HG02588 (cell line): ENCODE data around the gene SIX3.
A peak's percentile ranks its signal among the peaks of the same experiment; 100 is the strongest.

Source experiments
- ATAC-seq: cut with Tn5 transposase; IDR thresholded peaks from one replicate; pipeline ENCODE4 v1.9.1; 2021; ENCODE audit warnings: mild to moderate bottlenecking, moderate library complexity; ENCODE audit not compliant: unreplicated experiment

Gene SIX3

GRCh38 chr2:44954889-44955592 lies 13.5 kb downstream of the SIX3 start:
- no peak for ATAC-seq

GRCh38 chr2:44955593-44956392 lies 14.3 kb downstream of the SIX3 start:
- ATAC-seq, result peak; percentile 49

- no peak for ATAC-seq
Observed at GRCh38 chr2:44956843-44957242, 15.3 kb downstream of the SIX3 start.

GRCh38 chr2:44957656-44958327 lies 16.3 kb downstream of the SIX3 start:
- no peak for ATAC-seq

- ATAC-seq, result no peak
Observed at GRCh38 chr2:44959855-44960254, 18.4 kb downstream of the SIX3 start.

GRCh38 chr2:44960871-44961270 lies 19.4 kb downstream of the SIX3 start:
- no peak for ATAC-seq

GRCh38 chr2:44962176-44962695 lies 20.7 kb downstream of the SIX3 start:
- ATAC-seq, result no peak

- ATAC-seq, result no peak
Observed at GRCh38 chr2:44964752-44965236, 23.3 kb downstream of the SIX3 start.

- no peak for ATAC-seq
Observed at GRCh38 chr2:44965684-44966083, 24.2 kb downstream of the SIX3 start.

GRCh38 chr2:44967056-44967455 lies 25.6 kb downstream of the SIX3 start:
- no peak for ATAC-seq

GRCh38 chr2:44967727-44968432 lies 26.4 kb downstream of the SIX3 start:
- ATAC-seq, result no peak

GRCh38 chr2:44969936-44970335 lies 28.4 kb downstream of the SIX3 start:
- no peak for ATAC-seq

GRCh38 chr2:44970846-44971450 lies 29.4 kb downstream of the SIX3 start:
- no peak for ATAC-seq

- ATAC-seq, result no peak
Observed at GRCh38 chr2:44972771-44973535, 31.5 kb downstream of the SIX3 start.

- no peak for ATAC-seq
Observed at GRCh38 chr2:44974064-44974715, 32.7 kb downstream of the SIX3 start.

GRCh38 chr2:44975571-44976450 lies 34.3 kb downstream of the SIX3 start:
- ATAC-seq, result no peak

- no peak for ATAC-seq
Observed at GRCh38 chr2:44979581-44979980, 38.1 kb downstream of the SIX3 start.
